GM10847 (cell line): Measurements from ENCODE around the gene OLFML1.

Experiments used
- POLR2A ChIP-seq: IDR thresholded peaks from 2 replicates; pipeline ENCODE4 v1.6.1; 2011; ENCODE audit not compliant: insufficient read length; ENCODE audit errors: extremely low read depth

Gene OLFML1

GRCh38 chr11:7532405-7533145 lies 47.3 kb downstream of the OLFML1 start:
- TF ChIP-seq POLR2A, result no peak

GRCh38 chr11:7533199-7534041 lies 48.1 kb downstream of the OLFML1 start:
- TF ChIP-seq POLR2A, result no peak

GRCh38 chr11:7534042-7534378 lies 48.7 kb downstream of the OLFML1 start:
- no peak for TF ChIP-seq POLR2A

- no peak for TF ChIP-seq POLR2A
Observed at GRCh38 chr11:7536100-7536499, 50.8 kb downstream of the OLFML1 start.

- TF ChIP-seq POLR2A, result no peak
Observed at GRCh38 chr11:7537265-7537664, 52.0 kb downstream of the OLFML1 start.

GRCh38 chr11:7538031-7538430 lies 52.7 kb downstream of the OLFML1 start:
- TF ChIP-seq POLR2A, result no peak

GRCh38 chr11:7538466-7539454 lies 53.5 kb downstream of the OLFML1 start:
- TF ChIP-seq POLR2A, result no peak

- no peak for TF ChIP-seq POLR2A
Observed at GRCh38 chr11:7540830-7541555, 55.7 kb downstream of the OLFML1 start.

- TF ChIP-seq POLR2A, result no peak
Observed at GRCh38 chr11:7543302-7543701, 58.0 kb downstream of the OLFML1 start.

- no peak for TF ChIP-seq POLR2A
Observed at GRCh38 chr11:7544021-7544420, 58.7 kb downstream of the OLFML1 start.

GRCh38 chr11:7545611-7546010 lies 60.3 kb downstream of the OLFML1 start:
- TF ChIP-seq POLR2A, result no peak

- no peak for TF ChIP-seq POLR2A
Observed at GRCh38 chr11:7546324-7546791, 61.1 kb downstream of the OLFML1 start.

- no peak for TF ChIP-seq POLR2A
Observed at GRCh38 chr11:7547687-7548086, 62.4 kb downstream of the OLFML1 start.

- TF ChIP-seq POLR2A, result no peak
Observed at GRCh38 chr11:7548659-7549274, 63.5 kb downstream of the OLFML1 start.

- TF ChIP-seq POLR2A, result no peak
Observed at GRCh38 chr11:7549681-7550080, 64.4 kb downstream of the OLFML1 start.

GRCh38 chr11:7551571-7551970 lies 66.3 kb downstream of the OLFML1 start:
- no peak for TF ChIP-seq POLR2A
